Measurements from ENCODE around the gene AGBL2.
A peak's percentile ranks its signal among the peaks of the same experiment; 100 is the strongest.
"Not testable (repeated sequence)": the region's sequence is repeated elsewhere in the genome, so short reads cannot be mapped to it uniquely, and the experiment has no call there.

Gene AGBL2

GRCh38 chr11:47668665-47669064, 46.5 kb downstream of the AGBL2 start:
- no peak for DNase-seq (ENCODE audit: insufficient read length, low spot score)
- no peak for FAIRE-seq
- no peak for TF ChIP-seq POLR2A (IDR thresholded peaks at IDR 0.05; ENCODE audit: low read depth, low read length)

- no peak for TF ChIP-seq POLR2A (IDR thresholded peaks at IDR 0.05; ENCODE audit: low read depth, low read length)
- DNase-seq (ENCODE audit: insufficient read length, low spot score) (no peak), FAIRE-seq (no peak)
Observed at GRCh38 chr11:47667555-47667954, 47.6 kb downstream of the AGBL2 start.

GRCh38 chr11:47667135-47667534, 48.0 kb downstream of the AGBL2 start:
- FAIRE-seq = no peak
- TF ChIP-seq POLR2A (IDR thresholded peaks at IDR 0.05; ENCODE audit: low read depth, low read length) = no peak
- no peak for DNase-seq (ENCODE audit: insufficient read length, low spot score)

GRCh38 chr11:47664936-47665335, 50.2 kb downstream of the AGBL2 start:
- not testable (repeated sequence) for DNase-seq (ENCODE audit: insufficient read length, low spot score)
- peak; percentile 64 for FAIRE-seq

- no peak for FAIRE-seq
- TF ChIP-seq POLR2A (IDR thresholded peaks at IDR 0.05; ENCODE audit: low read depth, low read length) = no peak
- DNase-seq (ENCODE audit: insufficient read length, low spot score) = no peak
Observed at GRCh38 chr11:47661245-47661644, 53.9 kb downstream of the AGBL2 start.

GRCh38 chr11:47659276-47659675, 55.9 kb downstream of the AGBL2 start:
- TF ChIP-seq POLR2A (IDR thresholded peaks at IDR 0.05; ENCODE audit: low read depth, low read length) = no peak
- FAIRE-seq = no peak
- DNase-seq (ENCODE audit: insufficient read length, low spot score) = no peak

- FAIRE-seq = no peak
- DNase-seq (ENCODE audit: insufficient read length, low spot score) = no peak
Observed at GRCh38 chr11:47656260-47656885, 58.8 kb downstream of the AGBL2 start.

GRCh38 chr11:47651818-47652469, 63.2 kb downstream of the AGBL2 start:
- DNase-seq (ENCODE audit: insufficient read length, low spot score) = no peak
- FAIRE-seq = no peak

More at GRCh38 chr11:47656260-47656885, 58.8 kb downstream of the AGBL2 start:
- TF ChIP-seq POLR2A (IDR thresholded peaks at IDR 0.05; ENCODE audit: low read depth, low read length) = no peak

GRCh38 chr11:47649276-47649675, 65.9 kb downstream of the AGBL2 start:
- TF ChIP-seq POLR2A (IDR thresholded peaks at IDR 0.05; ENCODE audit: low read depth, low read length) = no peak
- FAIRE-seq = no peak
- DNase-seq (ENCODE audit: insufficient read length, low spot score) = no peak

More at GRCh38 chr11:47651818-47652469, 63.2 kb downstream of the AGBL2 start:
- no peak for TF ChIP-seq POLR2A (IDR thresholded peaks at IDR 0.05; ENCODE audit: low read depth, low read length)

GRCh38 chr11:47646019-47646418, 69.2 kb downstream of the AGBL2 start:
- no peak for FAIRE-seq
- no peak for TF ChIP-seq POLR2A (IDR thresholded peaks at IDR 0.05; ENCODE audit: low read depth, low read length)
- no peak for DNase-seq (ENCODE audit: insufficient read length, low spot score)

- FAIRE-seq (no peak), DNase-seq (ENCODE audit: insufficient read length, low spot score) (no peak)
- TF ChIP-seq POLR2A (IDR thresholded peaks at IDR 0.05; ENCODE audit: low read depth, low read length) = no peak
Observed at GRCh38 chr11:47645500-47645899, 69.7 kb downstream of the AGBL2 start.

GRCh38 chr11:47642099-47642855, 72.9 kb downstream of the AGBL2 start, which contains the start of gene MTCH2:
TSS of gene MTCH2 (minus strand) at chr11:47642559. CDS start at chr11:47642465, 94 bp downstream.
- FAIRE-seq (peak; percentile 84), DNase-seq (ENCODE audit: insufficient read length, low spot score) (peak; percentile 97)
- TF ChIP-seq POLR2A (IDR thresholded peaks at IDR 0.05; ENCODE audit: low read depth, low read length) = peak; percentile 94

GRCh38 chr11:47641600-47642098, 73.5 kb downstream of the AGBL2 start:
- no peak for DNase-seq (ENCODE audit: insufficient read length, low spot score)
- FAIRE-seq = no peak

GRCh38 chr11:47640506-47640905, 74.7 kb downstream of the AGBL2 start:
- FAIRE-seq; DNase-seq (ENCODE audit: insufficient read length, low spot score): not testable (repeated sequence)

More at GRCh38 chr11:47641600-47642098, 73.5 kb downstream of the AGBL2 start:
- no peak for TF ChIP-seq POLR2A (IDR thresholded peaks at IDR 0.05; ENCODE audit: low read depth, low read length)

GRCh38 chr11:47636331-47636730, 78.8 kb downstream of the AGBL2 start:
- not testable (repeated sequence) for FAIRE-seq; DNase-seq (ENCODE audit: insufficient read length, low spot score)
